Fibroblast of upper back skin (primary cell): ENCODE results near the gene BRIP1.
A peak's percentile ranks its signal among the peaks of the same experiment; 100 is the strongest.
"Not testable (repeated sequence)": the region's sequence is repeated elsewhere in the genome, so short reads cannot be mapped to it uniquely, and the experiment has no call there.

Source experiments
- DNase-seq: peaks from one replicate; pipeline ENCODE4 v3.0.0-alpha.2; 2013

The BRIP1 gene

DNA sequence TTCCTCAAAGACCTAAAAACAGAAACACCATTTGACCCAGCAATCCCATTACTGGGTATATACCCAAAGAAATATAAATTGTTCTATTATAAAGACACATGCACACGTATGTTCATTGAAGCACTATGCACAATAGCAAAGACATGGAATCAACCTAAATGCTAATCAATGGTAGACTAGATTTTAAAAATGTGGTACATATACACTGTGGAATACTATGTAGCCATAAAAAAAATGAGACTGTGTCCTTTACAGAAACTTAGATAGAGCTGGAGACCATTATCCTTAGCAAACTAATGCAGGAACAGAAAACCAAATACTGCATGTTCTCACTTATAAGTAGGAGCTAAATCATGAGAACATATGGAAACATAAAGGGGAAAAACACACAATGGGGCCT, 36.5 kb downstream of the BRIP1 start:
- not testable (repeated sequence) for DNase-seq

DNA sequence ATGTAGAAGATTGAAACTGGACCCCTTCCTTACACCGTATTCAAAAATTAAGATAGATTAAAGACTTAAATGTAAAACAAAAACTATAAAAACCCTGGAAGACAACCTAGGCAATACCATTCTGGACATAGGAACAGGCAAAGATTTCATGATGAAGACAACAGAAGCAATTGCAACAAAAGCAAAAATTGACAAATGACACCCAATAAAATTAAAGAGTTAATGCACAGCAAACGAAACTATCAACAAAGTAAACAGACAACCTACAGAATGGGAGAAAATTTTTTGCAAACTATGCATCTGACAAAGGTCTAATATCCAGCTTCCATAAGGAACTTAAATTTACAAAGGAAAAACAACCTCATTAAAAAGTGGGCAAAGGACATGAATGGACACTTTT, 37.1 kb downstream of the BRIP1 start:
- DNase-seq = not testable (repeated sequence)

DNA sequence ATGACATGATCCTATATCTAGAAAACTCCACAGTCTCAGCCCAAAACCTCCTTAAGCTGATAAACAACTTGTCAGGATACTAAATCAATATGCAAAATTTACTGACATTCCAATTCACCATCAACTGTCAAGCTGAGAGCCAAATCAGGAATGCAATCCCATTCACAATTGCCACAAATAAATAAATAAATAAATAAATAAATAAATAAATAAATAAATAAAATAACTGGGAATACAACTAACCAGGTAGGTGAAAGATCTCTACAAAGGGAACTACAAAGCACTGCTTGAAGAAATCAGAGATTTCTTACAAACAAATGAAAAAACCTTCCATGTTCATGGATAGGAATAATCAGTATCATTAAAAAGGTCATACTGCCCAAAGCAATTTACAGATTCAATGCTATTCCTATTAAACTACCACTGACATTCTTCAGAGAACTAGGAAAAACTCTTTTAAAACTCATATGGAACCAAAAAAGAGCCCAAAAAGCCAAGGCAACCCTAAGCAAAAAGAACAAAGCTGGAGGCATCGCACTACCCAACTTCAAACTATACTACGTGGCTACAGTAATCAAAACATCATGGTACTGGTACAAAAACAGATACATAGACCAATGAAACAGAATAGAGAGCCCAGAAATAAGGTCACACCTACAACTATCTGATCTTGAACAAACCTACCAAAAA, 37.7 kb downstream of the BRIP1 start:
- no peak for DNase-seq

DNA sequence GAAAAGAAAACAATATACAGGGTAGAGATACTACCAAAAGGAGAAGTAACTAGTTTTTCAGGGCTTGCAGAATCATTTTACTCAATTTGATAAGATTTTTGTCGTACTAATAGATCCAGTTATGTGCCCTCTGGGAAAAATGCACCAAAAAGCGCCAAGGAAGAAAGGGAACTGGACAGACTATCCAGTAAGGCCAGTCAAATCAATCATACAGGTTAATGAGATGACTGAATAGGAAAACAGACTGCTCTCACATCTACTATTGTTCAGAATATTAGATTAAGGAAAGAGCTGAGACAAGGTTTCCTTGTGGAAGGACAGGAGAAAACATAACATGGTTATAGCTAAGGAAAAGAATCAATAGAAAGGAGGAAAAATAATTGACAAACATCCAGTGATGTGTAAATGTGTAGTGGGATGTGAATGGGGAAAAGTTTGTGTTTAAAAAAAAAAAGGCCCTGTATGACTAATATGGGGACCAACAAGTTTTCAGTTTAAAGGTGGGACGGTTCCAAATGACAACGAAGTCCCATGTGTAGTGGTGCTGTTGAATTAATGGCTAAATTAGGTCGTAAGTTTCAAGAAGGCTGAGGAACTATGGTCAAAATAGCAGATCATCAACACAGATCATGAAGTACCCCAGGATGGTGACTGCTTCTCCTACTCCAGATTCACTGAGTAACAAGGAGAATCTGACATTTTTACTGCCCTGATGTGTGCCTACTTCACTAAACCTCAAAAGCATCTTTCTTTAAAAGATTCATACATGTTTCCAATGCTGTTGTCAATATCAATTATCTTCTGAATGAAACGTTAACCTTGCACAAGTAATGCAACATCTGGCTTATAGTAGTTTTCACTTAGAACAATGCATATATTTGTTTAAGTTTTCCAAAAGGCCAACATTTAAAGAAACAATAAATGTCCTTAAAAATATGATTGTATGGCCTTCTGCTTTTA, 40.7 kb downstream of the BRIP1 start:
- no peak for DNase-seq

DNA sequence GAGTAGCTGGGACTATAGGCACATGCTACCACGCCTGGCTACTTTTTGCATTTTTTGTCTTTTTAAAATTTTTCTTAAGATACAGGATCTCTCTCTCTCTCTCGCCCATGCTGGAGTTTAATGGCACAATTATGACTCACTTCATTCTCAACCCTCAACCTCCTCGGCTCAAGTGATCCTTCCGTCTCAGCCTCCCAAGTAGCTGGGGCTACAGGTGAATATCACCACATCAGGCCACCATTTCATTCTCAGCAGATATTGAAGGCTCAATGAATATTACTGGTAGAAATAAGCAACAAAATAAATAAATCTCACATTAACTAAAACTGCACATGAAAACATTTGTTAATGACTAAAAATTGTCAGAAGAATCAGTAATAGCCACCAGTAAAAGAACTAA, 41.7 kb downstream of the BRIP1 start:
- DNase-seq = no peak

DNA sequence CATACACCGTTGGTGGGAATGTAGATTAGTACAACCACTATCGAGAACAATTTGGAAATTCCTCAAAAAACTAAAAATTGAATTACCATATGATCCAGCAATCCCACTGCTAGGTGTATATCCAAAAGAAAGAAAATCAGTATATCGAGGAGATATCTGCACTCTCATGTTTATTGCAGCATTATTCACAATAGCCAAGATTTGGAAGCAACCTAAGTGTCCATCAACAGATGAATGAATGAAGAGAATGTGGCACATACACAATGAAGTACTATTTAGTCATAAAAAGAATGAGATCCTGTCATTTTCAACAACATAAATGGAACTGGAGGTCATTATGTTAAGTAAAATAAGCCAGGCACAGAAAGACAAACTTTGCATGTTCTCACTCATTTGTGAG, 44.1 kb downstream of the BRIP1 start:
- DNase-seq = not testable (repeated sequence)

DNA sequence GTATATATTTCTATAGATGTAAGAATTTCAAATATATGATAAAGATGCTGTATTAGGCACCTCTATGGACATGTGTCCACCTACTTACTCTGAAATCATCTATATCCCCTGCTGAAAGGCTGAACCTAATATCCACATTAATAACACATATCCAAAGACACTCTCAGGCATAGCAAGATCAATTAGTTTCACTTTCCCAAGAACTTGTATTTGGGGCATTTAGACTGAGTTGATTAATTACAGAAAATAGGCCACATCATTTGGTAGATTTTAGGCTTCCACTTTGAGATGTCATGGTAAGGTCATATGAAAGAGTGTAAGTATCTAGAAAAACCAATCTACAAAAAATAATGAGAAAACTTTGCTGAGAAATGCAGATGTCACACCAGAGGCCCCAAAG, 45.1 kb downstream of the BRIP1 start:
- no peak for DNase-seq

DNA sequence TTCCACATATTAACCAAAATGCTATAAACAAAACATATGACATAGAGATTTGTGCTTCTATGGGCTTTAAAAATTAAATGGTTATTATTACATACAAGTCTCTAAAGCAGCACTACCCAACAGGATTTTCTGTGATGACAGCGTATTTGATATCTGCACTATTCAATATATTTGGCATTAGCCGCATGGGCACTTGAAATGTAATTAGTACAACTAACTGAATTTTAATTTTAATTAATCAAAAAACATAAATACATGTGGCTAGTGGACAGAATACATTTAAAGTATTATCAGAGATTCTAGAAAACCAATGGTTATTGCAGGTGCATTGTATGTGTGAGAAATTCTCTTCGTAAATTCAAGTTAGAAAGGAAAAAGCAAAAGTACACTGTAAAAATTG, 45.9 kb downstream of the BRIP1 start:
- no peak for DNase-seq

DNA sequence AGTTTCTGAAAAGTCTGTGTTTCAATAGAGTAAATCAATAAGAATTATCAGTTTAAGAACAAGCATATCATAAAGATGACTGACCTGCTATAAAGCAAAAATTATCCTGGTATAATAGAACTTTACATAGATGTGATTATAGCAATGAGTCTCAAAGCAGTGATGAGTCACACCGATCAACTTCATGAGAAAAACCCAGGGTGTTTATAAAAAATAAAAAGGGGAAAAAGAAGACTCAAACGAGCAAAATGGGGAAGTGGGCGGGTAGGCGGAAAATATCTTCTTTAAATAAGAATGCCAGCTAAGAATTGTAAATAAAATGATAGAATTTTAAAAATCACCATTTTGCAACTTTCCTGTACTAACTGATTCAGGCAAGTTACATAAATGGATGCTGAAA, 46.8 kb downstream of the BRIP1 start:
- DNase-seq = no peak

DNA sequence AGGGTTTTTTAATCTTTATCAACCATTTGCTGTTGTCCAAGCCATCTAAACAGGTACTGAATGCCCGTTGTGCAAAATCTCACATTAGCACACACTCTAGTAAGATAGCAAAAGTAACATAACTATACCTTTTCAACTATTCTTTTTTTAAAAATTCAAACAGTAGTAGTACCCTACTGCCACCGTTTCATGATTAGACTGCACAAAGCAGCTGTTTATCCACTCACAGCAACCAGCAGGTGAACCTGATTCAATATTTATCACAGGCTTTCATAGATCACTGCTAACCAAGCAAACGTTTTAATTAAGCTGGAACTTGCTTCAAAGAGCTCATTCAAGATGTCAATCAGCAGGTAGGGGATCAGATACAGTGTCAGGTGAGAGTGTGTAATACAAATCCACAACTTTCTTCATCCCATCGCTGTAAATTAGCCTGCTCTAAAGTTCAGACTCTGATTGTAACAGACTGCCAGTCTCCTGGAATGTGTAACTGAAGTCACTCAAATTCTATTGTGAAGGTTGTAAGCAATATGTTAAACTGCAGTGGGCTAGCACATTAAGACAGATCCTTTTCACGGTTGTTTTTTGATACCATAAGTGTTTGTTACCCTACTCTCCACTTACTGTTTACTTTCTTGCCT, 47.3 kb downstream of the BRIP1 start:
- no peak for DNase-seq

DNA sequence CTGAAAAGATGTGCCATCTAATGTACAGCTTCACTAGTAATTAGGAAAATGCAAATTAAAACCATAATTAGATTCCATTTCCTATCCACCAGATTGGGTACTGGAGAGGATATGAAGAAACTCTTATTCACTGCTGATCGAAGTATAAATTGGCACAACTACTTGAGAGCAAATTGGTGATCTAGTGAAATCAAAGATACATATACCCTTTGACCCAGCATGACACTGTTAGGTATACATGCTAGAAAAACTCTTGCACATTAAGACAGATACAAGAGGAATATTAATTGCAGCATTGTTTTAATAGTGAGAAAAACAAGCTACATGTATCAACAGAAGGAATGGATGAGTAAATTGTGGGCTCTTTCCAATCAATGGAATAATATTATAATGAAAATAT, 48.8 kb downstream of the BRIP1 start:
- DNase-seq = no peak

DNA sequence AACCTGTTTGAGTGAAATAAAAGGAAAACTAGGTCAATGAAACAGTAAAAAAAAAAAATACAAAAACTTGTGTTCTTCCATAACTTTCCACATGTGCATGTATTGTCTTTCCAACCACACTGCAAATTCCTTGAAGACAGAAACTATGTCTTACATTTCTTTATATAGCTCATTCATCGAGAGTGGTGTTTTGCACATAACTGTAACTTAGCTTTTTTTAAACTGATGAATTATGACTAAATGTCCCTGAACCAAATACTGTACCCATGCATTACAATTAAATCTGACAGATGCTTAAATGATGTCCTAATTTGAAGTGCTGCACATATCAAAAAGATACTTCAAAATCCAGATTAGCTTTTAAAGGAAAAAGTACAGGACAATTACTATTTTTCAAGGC, 50.1 kb downstream of the BRIP1 start:
- peak; percentile 61 for DNase-seq

DNA sequence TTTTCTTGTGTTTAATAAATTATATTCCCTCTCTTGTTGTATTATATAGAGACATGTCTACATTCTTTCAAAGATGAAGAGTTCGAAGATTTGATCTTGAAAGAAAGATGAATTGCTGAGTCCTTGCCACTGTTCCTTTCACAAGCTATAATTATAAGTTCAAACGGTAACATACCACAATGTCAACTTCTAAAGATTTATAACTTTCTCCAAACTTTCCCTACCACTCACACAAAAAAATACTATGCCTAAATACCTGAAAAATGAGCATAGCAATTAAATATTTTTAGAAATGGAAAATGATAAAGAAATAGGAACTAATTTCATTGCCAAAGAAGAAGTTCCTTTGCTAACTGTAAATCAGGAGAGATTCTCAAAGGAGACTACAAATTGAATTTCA, 50.6 kb downstream of the BRIP1 start:
- DNase-seq = peak; percentile 32

DNA sequence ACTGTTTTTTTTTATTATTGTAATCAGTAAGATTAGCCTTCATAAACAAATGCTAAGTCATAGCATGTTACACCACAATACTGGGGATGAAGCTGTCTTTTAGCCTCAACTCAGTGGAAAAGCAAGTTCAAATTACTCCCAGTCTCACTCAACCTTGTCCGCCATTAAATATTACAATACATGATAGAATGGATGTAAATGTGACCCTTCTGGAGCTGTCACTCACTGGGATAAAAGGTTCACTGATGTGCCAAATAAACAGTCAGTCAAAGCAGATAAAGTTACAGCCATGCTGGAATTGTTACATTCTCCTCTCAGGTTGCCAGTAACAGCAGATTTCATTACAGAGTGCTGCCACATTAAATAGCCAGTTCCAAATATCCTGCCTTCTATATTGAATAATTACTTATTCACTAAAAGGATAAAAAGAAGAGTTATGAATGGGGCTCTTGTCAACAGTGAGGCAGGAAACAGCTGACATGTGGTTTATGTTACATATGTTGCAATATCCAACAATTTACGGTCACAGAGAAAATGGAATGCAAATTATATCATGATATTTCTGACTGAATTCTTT, 53.4 kb downstream of the BRIP1 start:
- peak; percentile 81 for DNase-seq

DNA sequence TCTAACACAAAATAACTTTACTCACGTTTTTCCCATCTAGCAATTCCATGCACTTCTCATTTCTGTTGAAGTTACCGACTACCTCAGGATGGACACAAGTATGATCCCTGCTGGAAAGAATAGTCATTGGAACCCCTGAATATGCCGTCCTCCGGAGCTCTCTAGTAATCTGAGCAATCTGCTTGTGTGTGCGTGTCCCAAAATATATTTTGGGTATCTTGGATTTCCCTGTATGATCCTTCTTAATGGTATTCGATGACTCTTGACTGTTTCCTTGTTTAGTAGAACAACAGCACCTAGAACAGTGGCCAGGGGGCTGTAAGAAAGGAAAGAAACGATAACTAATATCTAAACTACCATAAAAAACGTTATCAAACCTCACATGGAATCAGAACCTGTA, 54.9 kb downstream of the BRIP1 start:
- DNase-seq = no peak

DNA sequence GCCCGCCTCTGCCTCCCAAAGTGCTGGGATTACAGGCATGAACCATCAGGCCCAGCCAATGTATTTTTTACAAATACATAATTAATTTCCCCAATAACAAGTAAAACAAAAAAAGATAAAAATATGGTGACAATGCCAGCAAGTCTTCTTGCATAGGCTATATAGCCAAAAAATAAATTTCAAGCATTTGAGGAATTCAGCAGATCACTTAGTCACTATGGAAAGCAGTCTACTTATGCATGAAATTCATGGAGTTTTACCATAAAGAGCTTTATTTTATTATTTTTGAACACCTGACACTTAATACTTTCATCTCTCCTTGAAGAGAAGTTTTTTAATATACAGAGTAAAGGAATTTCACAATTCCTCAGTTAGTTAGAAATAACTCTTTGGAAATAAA, 56.4 kb downstream of the BRIP1 start:
- peak; percentile 51 for DNase-seq

DNA sequence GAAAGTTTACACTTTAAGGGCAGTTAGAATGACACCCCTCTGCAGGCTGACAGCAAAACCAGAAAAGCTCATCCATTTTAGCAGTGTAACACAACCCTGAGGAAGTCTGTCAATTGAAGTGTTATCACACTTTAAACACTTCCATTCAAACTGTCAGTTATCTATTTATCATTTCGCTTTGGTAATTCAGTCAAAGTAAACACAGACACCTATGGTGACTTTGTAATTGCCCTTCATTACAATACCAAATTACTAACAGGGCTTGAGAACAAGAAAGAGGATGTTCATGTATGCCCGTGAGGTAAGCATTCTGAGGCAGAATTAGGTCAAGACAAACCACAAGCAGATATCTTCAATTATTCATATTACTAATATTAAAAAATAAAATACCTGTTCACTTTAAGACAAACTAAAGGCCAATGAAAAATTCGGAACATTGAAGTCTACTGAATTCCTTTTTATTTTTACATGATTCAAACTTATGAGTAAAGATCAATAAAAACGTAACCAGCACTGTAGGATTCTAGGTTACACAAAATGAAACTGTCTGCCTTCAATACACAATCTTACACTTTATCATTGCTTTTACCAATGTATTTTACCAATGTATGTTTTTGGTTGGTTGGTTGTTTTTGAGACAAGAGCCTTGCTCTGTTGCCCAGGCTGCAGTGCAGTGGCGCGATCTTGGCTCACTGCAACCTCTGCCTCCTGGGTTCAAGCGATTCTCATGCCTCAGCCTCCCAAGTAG, 57.1 kb downstream of the BRIP1 start:
- no peak for DNase-seq

DNA sequence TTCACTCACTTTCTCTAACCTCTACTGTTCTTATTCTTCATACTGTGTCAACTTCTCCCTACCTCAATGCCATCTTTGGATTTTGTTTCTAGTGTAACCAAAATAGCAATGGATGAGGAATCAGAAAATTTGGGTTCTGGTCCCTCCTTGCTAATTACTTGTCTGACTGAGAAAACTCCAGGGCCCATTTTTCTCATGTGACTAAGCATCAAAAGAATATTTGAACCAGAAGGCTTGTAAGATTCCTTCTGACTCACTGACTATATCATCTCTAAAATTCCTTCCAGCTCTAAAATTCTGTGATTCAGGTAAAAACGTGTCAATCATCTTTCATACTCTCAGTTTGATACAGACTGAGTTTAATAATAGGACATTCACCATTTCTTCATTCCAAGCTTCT, 57.9 kb downstream of the BRIP1 start:
- peak; percentile 81 for DNase-seq

DNA sequence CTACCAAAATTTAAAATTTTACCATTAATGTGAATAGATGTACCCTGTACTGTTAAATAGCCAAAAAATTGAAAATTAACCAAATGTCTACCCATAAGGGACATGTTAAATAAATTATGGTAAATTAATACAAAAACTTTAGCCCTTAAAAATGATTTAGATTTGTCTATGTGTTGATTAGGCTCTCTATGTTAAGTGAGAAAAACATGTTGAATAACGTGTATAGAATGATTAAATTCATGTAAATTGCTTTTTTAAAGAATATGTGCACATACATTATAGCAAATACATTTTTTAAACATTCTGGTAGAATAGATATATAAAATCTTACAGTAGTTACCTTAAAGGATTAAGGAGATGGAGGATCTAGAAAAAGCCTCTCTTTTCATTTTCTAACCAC, 59.5 kb downstream of the BRIP1 start:
- no peak for DNase-seq

DNA sequence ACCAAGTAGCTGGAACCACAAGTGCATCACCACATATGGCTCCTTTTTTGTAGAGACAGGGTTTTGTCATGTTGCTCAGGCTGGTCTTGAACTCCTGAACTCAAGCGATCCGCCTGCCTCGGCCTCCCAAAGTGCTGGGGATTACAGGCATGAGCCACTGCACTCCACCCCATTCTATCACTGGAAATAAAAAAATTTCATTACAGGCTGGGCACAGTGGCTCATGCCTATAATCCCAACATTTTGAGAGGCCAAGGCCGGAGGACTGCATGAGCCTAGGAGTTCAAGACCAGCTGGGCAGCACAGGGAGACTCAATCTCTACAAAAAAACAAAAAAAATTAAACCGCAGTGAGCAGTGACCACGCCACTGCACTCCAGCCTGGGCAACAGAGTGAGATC, 60.1 kb downstream of the BRIP1 start:
- no peak for DNase-seq

DNA sequence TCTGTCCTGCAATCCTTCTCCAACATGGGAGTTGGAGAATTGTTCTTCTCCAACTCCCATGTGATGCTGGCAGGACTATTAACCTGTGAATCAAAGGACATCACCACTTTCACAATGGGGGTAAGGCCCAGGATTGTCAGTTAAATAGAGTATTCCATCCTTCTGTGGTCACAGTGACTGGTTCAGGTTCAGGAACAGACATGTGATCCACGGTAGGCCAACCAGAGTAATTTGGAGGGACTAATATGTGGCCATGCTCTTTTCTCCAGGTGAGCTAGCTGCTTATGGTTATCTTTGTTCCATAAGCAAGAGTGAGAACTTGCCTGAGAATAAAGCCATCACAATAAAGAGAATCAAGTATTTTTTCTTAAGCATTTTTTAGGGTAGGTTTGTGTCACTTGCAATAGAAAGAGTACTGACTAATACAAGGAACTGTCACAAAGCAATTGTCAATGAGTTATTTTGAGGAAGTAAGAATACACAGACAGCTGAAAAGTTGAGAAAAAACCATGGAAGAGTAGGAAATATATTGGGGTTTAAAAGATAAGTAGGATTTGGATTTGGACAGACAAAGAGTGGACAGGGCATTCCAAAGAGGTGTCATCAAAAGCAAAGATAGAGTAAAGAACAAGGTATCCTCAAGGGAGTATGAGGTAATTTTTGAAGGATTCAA, 63.4 kb downstream of the BRIP1 start:
- DNase-seq = no peak

DNA sequence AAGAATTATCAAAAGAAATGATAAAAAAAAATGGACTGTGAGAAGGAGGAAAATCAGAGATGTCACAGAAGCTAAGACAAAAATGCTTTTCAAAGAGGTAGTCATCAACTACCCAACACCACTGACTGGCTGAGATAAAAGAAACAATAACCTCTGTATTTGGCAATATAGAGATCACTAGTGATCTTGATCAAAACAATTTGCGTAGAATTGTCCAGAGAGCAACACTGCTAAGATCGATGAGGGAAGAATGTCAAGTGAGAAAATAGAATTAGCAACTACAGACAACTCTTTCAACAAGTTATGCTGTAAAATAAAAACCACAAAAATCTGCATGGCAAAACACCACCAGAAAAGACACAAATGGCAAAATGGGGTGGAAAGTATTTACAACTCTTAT, 66.0 kb downstream of the BRIP1 start:
- DNase-seq = no peak
